Dedifferentiated amniotic fluid mesenchymal stem cell (primary cell): Measurements from ENCODE around the gene SBF2.
"Not testable (repeated sequence)": the region's sequence is repeated elsewhere in the genome, so short reads cannot be mapped to it uniquely, and the experiment has no call there.

Experiments used
- DNase-seq: peaks from one replicate; pipeline ENCODE4 v3.0.0-alpha.2; 2016; ENCODE audit errors: extremely low spot score

Gene SBF2

DNA sequence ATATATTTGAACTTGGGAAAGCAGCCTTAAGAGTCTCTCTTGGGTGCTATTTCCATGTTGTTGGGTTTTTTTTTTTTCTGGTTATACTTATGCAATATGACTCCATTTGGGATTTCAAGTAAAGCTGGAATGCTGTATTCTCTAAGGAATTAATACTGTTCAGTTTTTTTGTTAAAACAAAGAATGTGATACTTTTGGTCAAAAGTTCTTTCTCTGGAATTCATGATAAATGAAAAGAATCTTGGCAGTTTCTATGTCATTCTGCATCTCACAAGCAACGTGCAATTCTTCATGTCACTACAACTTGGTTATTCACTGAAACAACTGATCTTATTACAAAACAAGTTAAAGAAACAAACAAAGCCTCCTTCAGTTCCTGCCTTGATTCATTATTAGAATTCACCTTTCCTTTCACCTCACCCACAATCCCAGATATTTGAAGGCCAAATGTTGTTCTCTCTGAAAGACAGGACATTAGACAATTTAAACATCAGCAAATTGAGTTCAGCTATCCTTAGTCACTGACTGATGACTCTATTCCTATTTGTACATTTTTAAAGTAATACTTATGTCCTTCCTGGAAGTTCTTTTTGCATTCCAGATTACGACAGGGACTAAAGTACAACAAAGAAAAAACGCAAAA lies 176.2 kb downstream of the SBF2 start:
- DNase-seq, result peak; percentile 87

DNA sequence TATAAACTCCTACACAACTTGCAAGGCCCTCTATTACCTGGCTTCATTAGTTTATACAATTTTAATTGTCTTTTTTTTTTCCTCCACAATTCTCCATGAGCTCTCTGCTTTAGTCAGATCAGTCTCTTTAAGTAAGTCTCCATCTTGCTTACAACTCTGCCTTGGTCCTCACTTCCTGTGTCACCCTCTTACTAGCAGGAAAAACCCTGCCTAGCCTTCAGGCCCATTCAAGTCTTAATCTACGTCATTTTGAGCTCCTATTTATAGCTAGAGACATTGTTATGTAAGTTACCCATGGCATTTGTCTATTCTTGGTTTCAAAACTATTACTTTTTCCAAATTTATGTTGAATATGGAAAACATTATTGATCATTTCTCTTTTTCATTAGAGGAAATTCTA lies 177.4 kb downstream of the SBF2 start:
- no peak for DNase-seq

DNA sequence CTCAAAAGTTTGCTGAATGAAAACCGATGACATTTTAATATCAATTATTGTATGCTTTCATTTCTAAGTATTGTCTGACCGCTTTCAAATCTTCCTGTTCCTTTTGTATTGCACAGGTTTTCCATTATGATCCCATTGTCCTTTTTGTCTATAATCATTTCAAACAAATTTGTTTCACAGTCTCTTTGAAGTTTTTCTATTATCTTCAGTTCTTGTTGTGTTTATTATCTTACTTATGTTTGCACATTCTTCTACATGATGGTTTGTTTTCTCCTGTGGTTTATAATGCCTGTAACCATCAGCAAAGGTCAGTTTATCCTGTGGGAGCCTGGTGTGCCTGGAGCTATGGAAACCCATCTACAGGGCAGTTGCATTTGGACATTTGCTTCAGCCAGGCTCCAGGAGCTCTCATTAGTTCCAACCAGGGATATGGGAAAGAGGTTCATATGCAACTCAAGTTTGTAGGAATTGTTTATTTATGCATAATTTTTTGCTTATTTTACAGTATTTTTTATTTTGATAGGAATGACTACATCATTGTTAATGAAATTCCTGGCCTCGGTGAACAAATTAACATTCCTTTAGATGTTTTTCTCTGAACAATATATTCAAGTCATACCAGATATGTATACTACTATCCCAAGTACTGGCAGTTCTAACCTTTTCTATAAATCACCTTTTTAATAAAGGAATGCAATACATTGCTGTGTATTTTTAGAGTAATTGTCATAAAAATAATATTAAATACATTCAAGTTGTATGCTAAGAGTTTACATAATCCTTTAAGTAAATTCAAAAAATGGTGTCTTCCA lies 179.2 kb downstream of the SBF2 start:
- no peak for DNase-seq

DNA sequence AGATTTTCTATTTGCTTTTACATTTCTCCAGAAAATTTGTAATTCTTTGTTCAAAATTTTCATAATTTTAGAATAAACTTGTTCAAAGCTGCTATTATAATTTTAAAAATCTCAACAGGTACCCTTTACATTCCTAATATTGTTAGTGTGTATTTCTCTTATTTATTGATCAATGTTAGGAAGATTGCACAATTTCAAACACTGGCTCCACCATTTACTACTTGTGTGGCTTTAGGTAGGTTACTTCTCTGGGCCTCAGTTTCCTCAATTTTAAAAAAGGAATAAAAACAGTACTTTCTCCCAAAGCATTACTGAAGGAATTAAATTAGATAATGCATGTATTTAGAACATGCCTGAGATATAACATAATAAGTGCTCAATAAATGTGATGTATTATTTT lies 180.2 kb downstream of the SBF2 start:
- DNase-seq, result no peak

DNA sequence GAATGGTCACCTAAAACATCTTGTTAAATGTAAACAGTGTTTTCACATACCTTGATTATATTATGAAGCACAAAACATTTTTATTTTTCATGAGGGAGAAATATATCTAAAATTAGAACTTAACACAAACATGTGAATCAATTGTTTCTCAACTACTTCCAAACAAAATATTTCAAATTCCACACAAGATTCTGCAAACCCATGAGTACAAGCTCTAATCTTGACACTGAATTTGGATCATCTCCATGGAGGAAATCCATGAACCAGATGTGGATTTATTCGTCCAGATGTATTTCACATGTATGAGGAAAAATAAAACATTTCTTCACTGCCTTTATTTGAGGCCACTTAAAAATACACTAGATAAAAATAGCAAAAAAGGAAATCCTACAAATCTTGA lies 184.2 kb downstream of the SBF2 start:
- peak; percentile 82 for DNase-seq

DNA sequence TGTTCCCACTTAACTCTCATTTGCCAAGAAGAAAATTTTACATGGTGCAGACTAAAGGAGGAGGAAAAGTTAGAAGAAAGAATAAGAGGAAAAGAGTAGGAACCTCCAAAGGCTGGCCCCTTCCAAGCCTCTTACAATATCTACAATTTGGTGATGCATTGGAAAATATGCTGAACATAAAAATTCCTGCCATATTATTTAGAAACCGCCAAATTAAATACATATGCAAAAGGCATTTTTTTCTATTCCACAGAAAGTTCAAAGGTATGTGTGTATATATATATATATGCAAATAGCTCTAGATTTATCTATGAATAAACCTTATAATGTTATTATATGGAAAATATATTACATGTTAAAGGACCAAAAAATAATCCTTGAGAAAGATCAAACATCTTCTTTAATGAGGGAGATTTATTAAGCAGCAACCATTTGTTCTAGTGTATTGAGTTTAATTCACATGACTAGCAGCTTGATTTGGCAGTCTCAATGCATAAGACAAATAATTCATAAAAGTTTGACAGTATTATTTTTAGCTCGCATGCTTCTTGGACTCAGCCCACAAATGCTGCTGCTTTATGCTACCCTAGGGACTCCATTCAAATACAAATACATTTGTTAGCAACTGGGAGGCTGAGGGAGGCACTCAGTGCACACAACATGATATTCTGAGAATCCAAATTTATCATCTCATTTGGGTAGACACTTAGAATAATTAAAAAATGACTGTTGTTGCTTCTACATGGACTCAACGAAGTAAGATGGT lies 184.9 kb downstream of the SBF2 start:
- peak; percentile 37 for DNase-seq

DNA sequence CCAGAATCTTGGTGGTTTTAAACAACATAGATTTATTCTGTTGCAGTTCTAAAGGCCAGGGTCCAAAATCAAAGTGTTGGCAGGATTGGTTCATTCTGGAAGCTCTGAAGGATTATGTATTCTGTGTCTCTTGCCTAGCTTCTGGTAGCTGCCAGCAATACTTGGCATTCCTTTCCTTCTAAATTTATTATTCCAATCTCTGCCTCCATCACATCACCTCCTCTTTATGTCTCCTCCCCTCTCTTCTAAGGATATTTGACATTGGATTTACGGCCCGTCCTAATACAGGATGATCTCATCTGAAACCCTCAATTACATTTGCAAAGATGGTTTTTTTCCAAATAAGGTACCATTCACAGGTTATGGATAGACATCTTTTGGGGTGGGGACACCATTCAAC lies 186.5 kb downstream of the SBF2 start:
- no peak for DNase-seq

DNA sequence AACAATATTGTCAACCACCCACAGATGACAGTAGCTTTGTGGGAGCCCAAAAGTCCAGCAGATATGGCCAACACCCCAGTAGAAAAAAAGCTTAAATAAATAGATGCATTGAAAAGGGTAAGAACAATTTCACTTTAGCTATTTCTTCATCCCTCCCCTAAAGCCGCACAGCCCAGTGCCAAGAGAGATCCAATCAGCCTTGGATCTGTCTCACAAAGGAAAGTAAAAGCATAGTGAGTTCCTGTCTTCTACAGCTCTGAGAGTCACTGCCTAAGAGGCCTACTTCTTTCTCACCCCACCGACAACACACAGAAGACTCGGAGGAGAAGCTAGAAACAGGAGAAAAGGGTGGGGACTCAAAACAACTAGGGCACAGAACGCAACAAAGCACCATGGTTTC lies 196.4 kb downstream of the SBF2 start:
- DNase-seq, result no peak

DNA sequence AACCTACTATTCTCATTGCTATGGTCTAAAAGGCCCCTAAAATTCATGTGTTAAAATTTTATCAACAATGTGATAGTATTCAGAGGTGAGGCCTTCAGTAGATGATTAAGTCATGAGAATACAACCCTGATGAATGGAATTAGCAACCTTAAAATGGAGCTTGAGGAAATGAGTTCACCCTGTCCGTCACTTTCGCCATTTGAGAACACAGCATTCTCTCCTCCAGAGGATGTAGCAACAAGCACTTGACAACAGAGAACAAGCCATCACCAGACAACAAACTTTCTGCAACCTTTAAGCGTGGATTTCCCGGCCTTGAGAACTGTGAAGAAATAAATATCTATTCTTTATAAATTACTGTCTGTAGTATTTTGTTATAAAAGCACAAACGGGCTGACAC lies 197.0 kb downstream of the SBF2 start:
- DNase-seq, result no peak

DNA sequence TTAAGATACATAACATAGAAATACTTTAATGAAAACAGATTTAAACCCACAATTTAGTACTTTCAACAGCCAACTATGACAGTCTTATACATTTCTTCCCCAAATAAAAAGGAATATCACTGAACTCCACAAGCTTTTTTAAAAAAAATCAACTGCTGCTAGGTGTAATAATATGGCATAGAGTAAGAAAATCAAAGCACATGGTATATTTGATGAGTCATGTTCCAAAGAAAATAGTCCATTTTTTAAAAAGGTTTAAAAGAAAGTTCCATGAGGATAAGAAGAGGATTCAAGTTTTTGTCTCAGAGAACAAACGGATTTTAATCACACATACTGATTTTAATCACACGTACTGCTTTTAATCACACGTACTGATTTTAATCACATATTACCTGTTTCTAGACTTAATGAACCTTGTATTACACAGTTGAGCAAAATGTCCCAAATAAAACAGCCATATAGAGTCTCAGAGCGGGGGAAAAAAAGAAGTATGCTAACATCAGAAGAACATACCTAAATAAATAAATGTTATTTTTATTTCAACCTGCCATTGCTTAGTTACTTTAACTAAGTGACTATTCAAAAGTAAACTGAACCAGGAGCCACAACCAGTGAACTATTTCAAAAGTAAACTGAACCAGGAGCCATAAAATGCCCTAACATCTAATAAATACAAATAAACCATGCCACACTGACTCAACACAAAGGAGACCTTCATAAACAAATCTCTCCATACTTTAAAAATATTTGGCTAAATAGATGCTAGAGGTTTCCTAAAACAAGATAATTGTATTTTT lies 198.4 kb downstream of the SBF2 start:
- DNase-seq, result no peak

DNA sequence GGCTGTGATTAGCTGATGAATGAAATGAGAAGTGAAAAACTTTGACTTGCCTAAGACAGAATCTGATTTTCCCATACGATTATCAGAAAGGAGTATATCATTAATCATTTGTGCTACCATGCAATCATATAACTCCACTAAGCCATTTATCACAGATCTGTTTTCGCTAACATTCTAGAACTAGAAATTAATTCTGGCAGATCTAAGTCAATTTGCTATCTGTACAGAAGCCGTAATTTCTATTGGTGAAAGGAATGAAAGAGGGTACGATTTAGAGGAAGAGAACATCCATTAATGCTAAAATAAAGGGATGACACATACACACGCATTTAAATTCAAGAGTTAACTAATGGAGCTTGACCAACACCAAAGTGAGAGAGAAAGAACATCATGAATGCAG lies 201.6 kb downstream of the SBF2 start:
- DNase-seq, result no peak

DNA sequence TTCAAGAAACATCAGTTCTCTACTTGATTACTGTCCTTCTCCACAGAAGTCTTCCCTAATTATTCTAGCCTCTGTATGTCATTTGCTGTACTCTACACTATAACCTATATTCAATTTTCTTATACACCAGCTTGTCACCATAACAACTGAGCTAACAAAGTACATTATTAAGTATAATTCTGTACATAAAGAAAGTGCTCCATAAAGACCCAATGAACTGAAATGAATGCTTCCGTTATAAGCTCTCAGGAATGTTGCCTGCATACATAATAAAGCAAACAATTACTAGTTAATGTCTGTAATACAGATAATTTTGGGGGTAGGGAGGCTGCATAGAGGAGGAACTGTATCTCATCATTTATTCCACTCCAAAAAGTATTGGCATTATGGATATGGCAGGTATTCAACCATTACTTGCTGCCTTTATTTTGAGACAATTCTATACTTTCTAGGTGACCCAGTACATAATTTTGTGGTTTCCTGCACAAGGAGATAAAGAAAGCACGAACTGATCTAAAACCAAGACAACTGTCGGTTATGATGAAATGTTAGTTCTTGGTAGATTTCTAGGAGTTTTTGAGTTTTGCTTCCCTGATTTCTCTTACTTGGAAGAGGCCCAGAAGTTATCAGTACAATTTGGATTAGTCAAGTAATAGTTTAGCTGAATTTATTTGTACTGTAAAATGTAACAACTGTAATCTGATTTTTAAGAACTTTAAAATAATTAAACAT lies 202.5 kb downstream of the SBF2 start:
- no peak for DNase-seq

DNA sequence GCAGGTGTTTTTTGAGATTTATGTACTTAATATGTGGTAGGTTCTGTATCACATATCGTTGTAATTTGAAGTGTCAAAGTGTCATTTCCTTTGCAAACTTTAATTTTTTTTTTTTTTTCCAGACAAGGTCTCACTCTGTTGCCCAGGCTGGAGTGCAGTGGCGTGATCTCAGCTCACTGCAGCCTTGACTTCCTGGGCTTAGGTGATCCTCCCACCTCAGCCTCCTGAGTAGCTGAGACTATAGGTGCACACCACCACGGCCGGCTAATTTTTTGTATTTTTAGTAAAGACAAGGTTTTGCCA lies 206.1 kb downstream of the SBF2 start:
- DNase-seq, result not testable (repeated sequence)

DNA sequence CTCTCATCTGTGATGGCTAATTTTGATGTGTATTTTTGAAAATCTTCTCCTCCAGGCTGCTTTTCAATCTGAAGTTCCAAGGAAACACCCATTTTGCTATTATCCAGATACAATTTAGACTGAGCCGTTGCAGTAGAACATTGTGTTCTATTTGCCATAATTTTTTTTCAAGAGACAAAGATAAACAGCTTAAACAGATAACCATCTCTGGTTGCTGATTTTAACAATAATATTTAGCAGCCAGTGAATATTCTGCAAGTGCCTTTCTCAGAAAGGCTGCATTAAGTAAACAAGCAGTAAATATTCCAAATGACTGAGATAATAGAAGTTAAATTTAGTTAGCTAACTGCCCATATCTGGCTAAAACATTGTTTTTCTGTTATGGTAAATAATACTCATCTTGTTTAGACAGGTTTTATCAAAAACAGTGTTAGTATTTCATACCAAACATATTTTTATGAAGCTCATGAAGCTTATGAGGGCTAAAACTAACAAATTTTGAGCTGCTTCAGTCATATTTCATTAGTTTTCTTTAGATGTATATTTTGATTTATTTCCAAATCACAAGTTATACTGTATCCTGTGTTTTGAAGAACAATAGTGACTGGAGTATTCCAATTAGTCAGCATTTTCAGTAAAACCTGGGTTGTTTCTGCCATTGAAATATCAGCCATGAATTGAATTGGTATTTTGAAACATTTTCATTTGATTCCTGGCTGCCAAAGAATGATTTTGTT lies 206.7 kb downstream of the SBF2 start:
- no peak for DNase-seq

DNA sequence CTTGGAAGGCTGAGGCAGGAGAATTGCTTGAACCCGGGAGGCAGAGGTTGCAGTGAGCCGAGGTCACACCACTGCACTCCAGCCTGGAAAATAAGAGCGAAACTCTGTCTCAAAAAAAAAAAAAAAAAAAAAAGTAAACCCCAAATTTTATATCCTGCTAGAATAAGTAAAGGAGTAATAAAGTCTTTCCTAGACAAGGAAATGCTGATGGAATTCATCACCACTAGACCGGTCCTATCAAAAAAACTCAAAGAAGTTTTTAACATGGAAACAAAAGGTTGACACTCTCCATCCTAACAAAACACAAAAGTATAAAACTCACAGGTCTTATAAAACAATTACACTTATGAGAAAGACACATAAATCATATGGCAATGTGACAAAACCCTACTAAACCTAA lies 213.9 kb downstream of the SBF2 start:
- no peak for DNase-seq

DNA sequence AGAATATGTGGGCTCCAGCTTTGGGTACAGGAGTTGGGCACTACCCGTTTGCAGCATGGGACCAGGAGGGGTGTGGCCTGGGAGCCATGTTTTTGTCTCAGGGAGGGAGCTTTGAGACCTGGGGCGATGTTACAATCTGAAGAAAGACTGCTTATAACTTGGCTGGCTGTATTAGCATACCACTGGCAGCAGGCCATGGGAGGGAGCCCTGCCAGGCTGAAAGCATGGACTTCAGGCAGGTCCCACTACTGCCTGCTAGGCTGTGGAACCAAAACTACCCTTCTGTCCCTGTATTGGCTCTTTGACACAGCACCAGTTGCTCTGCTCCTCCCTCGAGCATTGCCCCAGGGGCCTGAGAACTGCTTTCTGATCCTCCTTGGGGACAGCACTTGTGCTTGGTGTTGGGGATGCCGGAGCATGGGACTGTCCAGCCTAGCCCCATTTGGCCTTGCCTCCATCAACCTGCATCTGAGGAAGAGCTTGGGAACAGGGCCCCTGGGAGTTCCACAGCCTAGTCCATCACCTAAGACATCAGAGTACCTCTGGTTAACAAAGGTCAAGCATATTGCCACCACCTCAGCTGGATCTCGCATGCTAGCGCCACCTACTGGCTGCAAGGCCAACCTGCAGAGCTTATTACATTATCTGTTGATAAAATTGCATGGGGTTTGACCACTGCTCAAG lies 217.4 kb downstream of the SBF2 start:
- no peak for DNase-seq

DNA sequence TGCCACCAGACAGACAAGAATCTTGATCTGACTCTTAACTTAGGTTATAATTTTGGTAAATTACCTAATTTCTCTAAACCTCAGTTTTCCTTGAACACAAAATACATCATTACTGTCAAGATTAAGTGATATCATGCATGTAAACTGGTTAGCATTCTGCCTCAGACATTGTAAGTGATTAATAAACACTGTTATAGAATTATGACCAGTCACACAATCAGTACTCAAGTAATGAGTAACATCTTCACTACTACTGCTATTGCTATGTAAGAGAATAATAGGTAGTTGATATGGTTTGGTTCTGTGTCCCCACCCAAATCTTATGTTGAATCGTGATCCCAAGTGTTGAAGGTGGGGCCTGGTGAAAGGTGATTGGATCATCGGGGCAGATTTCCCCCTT lies 218.9 kb downstream of the SBF2 start:
- no peak for DNase-seq

DNA sequence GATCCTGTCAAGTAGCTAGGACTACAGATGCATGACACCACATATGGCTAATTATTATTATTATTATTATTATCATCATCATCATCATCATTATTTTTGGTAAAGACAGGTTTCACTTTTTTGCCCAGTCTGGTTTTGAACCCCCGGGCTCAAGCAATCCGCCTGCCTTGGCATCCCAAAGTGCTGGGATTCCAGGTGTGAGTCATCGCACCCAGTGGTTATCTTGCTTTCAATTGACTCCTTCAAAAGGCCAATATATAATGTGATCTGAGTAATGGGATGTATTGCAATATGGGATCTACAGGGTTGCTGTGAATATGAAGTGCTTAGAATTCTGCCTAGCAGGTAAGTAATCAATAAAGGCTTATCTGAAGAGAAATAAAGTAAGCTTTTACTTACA lies 221.2 kb downstream of the SBF2 start:
- no peak for DNase-seq

DNA sequence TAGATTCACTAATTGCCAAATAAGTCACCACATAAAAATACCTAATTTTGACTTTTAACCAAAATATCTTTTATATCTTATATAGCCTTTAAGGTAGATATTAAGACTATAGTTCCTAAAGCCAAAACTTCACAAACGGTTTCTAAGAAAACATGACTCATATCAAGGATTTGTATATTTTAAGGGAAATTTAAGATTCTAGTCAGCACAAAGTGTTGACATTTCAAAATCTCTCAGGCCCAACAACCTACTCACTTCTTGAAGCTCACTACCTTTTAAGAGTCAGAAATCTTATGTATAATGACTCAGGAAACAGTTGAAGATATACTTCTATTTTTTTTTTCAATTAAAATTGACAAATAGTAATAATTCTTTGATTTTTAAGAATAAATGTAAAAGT lies 221.9 kb downstream of the SBF2 start:
- DNase-seq, result no peak

DNA sequence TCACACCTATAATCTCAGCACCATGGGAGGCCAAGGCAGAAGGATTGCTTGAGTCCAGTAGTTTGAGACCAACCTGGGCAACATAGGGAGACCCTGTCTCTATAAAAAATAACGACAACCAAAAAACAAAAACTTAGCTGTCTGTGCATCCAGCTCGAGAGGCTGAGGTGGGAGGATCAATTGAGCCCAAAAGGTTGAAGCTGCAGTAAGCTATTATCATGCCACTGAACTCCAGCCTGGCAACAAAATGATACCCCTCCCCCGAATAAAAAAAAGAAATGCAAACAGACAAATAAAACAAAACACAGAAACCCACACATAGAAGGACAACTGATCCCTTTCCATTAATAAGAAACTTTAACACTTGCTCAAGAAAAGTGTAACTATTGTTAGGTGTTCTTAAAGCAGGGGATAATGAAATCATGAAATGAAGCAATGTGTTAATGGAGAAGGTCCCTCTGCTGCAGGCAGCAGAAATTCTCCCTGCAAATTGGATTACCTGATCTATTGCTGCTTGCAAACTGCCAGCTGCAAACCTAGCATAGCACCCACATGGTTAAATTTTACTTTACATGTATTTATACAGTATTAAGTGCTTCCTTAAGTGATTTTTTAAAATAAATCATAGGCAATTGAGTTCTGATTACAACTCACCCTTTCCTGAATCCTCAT lies 226.3 kb downstream of the SBF2 start:
- no peak for DNase-seq
